Mucosa of stomach (tissue), 1 donor: ENCODE data around the gene CABS1.

Experiments used
- H3K27me3 ChIP-seq: one replicate; pipeline ENCODE4 v1.7.0; 2013; ENCODE audit warnings: mild to moderate bottlenecking, low read length; ENCODE audit not compliant: control insufficient read depth, insufficient read depth
- H3K36me3 ChIP-seq: one replicate; pipeline ENCODE4 v1.7.0; 2013; ENCODE audit warnings: low read length; ENCODE audit not compliant: control insufficient read depth, insufficient read depth
- H3K4me1 ChIP-seq: one replicate; pipeline ENCODE4 v1.7.0; 2013; ENCODE audit warnings: mild to moderate bottlenecking, low read length; ENCODE audit not compliant: control insufficient read depth, insufficient read depth
- H3K4me3 ChIP-seq: one replicate; pipeline ENCODE4 v1.7.0; 2013; ENCODE audit warnings: low read length
- H3K9ac ChIP-seq: one replicate; pipeline ENCODE4 v1.7.0; 2013; ENCODE audit warnings: mild to moderate bottlenecking, low read length, moderate library complexity
- H3K9me3 ChIP-seq: one replicate; pipeline ENCODE4 v1.7.0; 2013; ENCODE audit warnings: mild to moderate bottlenecking, low read length, moderate library complexity; ENCODE audit not compliant: control insufficient read depth
- donor health status: Pancreatic carcinoma.

CABS1 gene

DNA sequence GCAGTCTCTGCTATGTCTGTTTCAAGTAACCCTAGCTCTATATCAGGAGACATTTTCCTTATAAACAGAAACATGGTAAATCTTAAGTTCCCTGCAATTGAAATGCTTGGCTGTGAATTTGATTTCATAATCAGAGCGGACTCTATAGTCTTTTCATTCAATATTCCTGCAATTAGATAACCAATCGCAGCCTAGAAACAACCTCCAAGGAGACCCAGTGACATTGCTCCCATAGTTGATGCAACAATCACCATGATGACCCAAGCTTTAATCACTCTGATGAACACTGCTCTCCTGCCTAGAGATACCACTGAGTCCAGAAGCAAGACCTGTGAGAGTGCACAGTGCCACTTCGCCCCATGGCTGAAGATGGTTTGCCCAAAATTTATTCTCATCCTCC, at the start of gene CABS1:
CABS1 (plus strand) TSS at position 301 of the 400 bp plus-strand sequence; CDS start at position 360, 59 bp downstream.
- Histone ChIP-seq H3K4me3 (no peak within 1 kb of the TSS), H3K27me3 (no peaks in the 10 kb centered on the region), H3K9me3 (no peaks in the 10 kb centered on the region), H3K36me3 (no peaks in the 10 kb centered on the region), H3K9ac (no peak within 1 kb of the TSS), H3K4me1 (no peaks in the 10 kb centered on the region)

DNA sequence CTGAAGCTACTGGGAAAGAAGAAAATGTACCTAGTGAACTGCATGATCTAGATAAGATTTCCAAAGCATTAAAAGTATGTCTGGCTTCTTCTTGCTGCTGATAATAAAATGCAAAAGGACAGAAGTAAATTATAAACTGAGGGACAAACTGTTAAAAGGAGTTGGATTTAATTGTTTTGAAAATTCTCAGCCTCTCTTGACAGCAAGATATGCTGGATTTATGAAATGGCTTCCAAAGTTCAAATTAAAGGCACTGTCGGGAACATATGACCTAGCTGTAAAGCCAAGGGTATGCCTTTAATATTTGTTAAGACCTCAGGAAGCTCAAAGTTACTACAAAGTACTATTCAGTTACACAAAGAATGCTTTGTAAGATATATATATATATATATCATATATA, 46.1 kb upstream of the CABS1 start:
- Histone ChIP-seq H3K4me1 (no peaks in the 10 kb centered on the region), H3K9me3 (no peaks in the 10 kb centered on the region), H3K27me3 (no peaks in the 10 kb centered on the region), H3K9ac (no peak overlapping the region), H3K36me3 (no peaks in the 10 kb centered on the region), H3K4me3 (no peak overlapping the region)

DNA sequence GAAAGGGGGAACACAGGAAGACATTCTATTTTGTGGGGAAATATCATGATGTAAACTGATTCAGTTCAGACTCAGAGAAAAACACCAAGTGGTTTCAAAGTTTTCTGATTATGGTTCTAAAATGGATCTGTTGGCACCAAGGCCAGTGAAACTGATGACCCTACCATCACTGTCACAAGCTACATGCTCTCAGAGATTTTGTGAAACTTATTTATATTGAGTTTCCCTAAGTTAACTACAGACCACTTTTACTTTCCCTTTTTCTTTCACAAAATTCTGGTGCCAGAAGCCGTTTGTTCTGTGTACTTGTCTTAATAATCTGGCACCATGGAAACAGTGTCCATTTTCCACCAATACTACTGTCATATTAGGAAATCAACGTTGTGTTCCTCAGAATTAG, 43.4 kb upstream of the CABS1 start:
- Histone ChIP-seq H3K36me3 (no peaks in the 10 kb centered on the region), H3K4me1 (no peaks in the 10 kb centered on the region), H3K27me3 (no peaks in the 10 kb centered on the region), H3K4me3 (no peak overlapping the region), H3K9me3 (no peaks in the 10 kb centered on the region), H3K9ac (no peak overlapping the region)

DNA sequence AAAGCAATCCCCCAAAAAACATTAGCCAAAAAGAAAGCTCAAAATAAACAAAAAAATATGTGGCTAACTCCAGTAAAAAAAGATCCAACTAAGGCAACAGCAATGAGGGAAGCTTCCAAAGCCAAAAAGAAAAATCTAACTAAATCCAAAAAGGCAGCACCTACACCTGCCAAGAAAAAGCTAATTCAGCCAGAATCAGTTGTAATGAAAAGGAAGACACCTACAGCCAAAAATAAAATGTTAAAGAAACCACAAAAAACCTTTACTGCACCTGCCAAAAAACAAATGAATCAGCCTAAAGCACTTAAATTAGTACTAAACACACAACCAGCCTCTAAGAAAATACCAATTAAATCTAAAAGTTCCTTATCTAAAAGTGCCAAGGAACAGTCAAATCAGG, 37.2 kb upstream of the CABS1 start:
- Histone ChIP-seq H3K36me3 (no peaks in the 10 kb centered on the region), H3K9ac (no peak overlapping the region), H3K9me3 (no peaks in the 10 kb centered on the region), H3K4me3 (no peak overlapping the region), H3K4me1 (no peaks in the 10 kb centered on the region), H3K27me3 (no peaks in the 10 kb centered on the region)

DNA sequence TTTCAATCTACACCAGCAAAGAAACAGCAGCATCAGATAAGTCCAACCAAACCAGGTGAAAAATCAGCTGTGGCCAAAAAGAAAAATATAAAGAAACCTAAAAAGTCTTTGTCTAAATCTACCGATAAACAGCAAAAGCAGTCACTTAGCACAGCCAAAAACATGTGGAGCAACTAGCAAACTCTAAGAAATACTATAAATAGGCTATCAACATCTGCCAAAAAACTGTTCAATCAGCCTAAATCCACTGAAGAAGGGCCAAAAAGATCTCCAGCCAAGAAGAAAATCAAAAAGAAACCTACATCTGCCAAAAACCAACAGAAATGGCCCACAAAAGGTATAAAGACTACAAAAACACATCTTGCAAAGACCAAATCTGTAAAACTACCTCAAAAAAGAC, 36.7 kb upstream of the CABS1 start:
- no peaks in the 10 kb centered on the region for H3K27me3 ChIP-seq
- H3K9me3 ChIP-seq = no peaks in the 10 kb centered on the region
- H3K9ac ChIP-seq = no peak overlapping the region
- no peaks in the 10 kb centered on the region for H3K4me1 ChIP-seq
- no peaks in the 10 kb centered on the region for H3K36me3 ChIP-seq
- H3K4me3 ChIP-seq = no peak overlapping the region

DNA sequence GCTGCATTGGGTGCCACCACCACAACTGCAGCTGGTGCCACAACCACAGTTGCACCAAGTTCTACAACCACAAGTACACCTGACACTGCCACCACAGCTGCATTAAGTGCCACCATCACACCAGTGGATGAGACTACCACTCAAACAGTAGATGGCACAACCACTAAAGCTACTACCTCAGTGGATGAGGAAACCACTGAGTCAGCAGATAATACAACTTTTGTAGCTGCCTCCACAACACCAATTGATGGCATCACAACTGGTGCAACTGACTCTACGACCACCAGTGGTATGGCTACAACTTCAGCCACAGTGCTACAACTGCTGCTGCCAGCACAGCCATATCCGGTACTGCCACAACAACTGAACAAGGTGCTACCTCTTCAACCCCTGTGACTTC, 35.1 kb upstream of the CABS1 start:
- H3K27me3 ChIP-seq = no peaks in the 10 kb centered on the region
- no peak overlapping the region for H3K9ac ChIP-seq
- no peaks in the 10 kb centered on the region for H3K4me1 ChIP-seq
- H3K4me3 ChIP-seq = no peak overlapping the region
- no peaks in the 10 kb centered on the region for H3K9me3 ChIP-seq
- no peaks in the 10 kb centered on the region for H3K36me3 ChIP-seq

DNA sequence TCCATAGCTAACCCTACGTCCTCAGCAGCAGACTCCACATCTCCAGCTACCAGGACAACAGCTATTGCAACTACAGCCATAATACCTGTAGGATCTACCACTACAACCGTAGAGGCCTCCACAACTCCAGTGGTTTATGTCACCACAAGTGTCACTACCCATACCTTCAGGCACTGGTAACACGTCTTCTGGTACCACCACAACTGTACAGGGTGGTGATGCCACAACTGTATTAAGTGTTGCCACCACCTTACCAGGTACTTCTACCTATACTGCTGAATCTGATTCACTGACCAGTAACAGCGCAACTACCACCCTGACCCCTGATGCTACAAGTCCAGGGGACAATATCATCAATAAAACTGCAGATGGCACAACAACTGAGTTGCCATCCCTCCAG, 34.6 kb upstream of the CABS1 start:
- no peaks in the 10 kb centered on the region for H3K27me3 ChIP-seq
- no peaks in the 10 kb centered on the region for H3K4me1 ChIP-seq
- H3K9ac ChIP-seq = no peak overlapping the region
- no peak overlapping the region for H3K4me3 ChIP-seq
- no peaks in the 10 kb centered on the region for H3K36me3 ChIP-seq
- H3K9me3 ChIP-seq = no peaks in the 10 kb centered on the region

DNA sequence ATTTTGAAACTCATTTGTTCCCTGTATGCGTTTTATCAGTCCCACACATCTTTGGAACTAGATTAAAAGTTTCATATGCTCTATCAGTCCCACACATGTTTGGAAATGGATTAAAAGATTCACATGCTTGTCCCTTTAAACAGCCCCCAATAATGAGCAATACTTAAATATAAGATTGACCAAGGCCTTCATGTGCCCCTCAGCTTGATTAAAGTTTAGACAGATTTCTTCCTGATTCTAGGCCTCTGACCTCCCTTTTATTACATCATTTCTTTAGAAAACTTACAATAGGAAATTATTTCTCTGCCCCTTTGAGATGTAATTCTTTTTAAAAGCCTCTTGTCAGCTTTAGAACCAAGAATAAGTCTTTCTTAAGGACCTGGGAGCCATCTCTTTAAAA, 31.7 kb upstream of the CABS1 start:
- Histone ChIP-seq H3K4me3 (no peak overlapping the region), H3K9ac (no peak overlapping the region), H3K27me3 (no peaks in the 10 kb centered on the region), H3K36me3 (no peaks in the 10 kb centered on the region), H3K4me1 (no peaks in the 10 kb centered on the region), H3K9me3 (no peaks in the 10 kb centered on the region)

DNA sequence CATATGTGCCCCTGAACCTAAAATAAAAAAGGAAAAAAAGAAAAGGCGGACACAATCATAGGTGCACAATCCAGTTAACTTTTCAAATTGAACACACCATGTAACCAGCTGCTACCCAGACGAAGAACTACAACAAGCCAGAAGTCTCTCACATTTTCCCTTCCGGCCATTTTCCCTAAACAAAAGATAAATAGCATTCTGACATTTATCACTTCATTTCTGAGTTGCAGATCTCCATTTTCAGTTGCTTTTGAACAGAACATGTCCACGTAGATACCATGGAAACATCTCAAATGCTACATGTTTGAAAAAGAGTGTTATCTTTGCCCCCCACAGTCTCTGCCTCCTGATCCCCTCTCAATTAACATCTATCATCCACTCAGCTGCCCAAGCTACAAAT, 29.2 kb upstream of the CABS1 start:
- no peaks in the 10 kb centered on the region for H3K36me3 ChIP-seq
- no peaks in the 10 kb centered on the region for H3K4me1 ChIP-seq
- H3K9me3 ChIP-seq = no peaks in the 10 kb centered on the region
- H3K9ac ChIP-seq = no peak overlapping the region
- H3K27me3 ChIP-seq = no peaks in the 10 kb centered on the region
- H3K4me3 ChIP-seq = no peak overlapping the region

DNA sequence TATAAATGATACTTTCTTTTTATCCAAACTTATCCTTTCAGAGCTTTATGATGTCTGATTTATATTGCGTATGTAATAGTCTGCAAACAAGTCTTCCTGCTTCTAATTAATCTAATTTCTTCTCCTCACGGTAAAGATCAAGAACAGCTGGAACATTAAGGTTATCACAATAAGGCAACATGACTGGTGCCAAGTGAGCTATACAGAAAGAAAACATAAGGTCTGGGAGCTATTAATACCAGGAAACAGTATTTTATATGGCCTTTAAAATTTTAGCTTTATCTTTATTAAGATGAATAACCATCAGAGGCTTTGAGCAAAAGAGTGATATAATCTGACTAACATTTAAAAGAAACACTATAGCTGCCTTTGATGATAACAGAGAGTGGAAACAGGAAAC, 28.7 kb upstream of the CABS1 start:
- Histone ChIP-seq H3K4me3 (no peak overlapping the region), H3K9ac (no peak overlapping the region), H3K9me3 (no peaks in the 10 kb centered on the region), H3K27me3 (no peaks in the 10 kb centered on the region), H3K36me3 (no peaks in the 10 kb centered on the region), H3K4me1 (no peaks in the 10 kb centered on the region)

DNA sequence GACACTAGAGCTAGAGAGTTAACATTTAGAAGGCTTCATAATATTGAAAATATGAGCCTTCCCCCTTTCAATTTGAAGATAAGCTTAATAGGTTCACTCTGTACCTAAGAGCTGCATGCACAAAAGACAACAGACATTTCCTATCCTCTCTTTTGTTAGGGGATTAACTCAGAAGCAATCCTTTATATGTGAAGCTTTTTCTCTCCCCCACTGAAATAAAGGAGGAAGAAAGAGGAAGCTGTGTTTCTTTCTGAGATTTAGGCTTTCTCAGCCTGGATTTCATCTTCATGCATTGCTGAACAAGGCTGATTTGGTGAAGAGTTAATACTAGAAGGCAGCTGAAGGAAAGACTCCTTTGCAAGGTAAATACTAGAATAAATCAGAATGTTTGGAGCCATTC, 21.0 kb upstream of the CABS1 start:
- Histone ChIP-seq H3K36me3 (no peaks in the 10 kb centered on the region), H3K4me1 (no peaks in the 10 kb centered on the region), H3K9me3 (no peaks in the 10 kb centered on the region), H3K27me3 (no peaks in the 10 kb centered on the region), H3K4me3 (no peak overlapping the region), H3K9ac (no peak overlapping the region)

DNA sequence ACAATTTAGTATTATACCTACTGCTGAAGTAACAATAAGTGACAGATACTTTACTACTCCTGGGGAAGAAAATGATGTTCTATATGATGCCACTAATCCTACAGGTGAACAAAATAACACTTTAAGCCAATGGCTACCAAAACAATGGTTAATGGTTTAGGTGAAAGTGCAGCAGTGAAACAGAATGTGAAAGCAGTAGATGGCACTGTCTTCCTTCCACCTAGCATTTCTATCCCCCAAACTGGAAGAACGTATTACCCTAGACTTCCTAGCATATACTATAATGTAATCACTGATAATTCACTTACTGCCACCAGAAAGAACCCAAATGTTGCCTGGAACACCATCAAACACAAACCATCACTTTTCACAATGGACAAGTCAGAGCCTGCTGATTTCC, 18.9 kb upstream of the CABS1 start:
- no peaks in the 10 kb centered on the region for H3K36me3 ChIP-seq
- H3K9ac ChIP-seq = no peak overlapping the region
- no peak overlapping the region for H3K4me3 ChIP-seq
- H3K4me1 ChIP-seq = no peaks in the 10 kb centered on the region
- no peaks in the 10 kb centered on the region for H3K27me3 ChIP-seq
- no peaks in the 10 kb centered on the region for H3K9me3 ChIP-seq

DNA sequence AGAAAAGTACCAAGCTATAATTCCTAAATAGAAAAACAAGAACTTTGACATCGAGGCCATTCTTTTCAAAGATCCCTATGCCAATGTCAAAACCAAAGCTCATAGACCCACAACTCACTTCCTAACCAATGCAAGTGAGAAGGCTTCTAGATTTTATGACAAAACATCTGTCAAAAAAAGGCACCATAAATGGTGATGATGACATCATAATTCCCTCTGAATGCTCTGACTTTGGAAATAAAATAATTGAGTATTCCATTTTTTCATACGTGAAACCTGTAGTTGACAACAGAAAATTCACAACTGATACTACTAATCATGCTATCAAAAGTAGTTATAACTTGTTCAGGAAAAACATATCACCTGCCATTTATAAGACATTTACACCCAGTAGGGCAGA, 8.7 kb upstream of the CABS1 start:
- no peak overlapping the region for H3K9ac ChIP-seq
- H3K27me3 ChIP-seq = no peaks in the 10 kb centered on the region
- no peaks in the 10 kb centered on the region for H3K36me3 ChIP-seq
- H3K4me1 ChIP-seq = no peaks in the 10 kb centered on the region
- no peak overlapping the region for H3K4me3 ChIP-seq
- no peaks in the 10 kb centered on the region for H3K9me3 ChIP-seq
